GM19397 (cell line): ENCODE measurements around the gene LUC7L.

Experiments
- ATAC-seq: cut with Tn5 transposase; IDR thresholded peaks from one replicate; pipeline ENCODE4 v1.9.1; 2021; ENCODE audit warnings: mild to moderate bottlenecking, moderate library complexity; ENCODE audit not compliant: unreplicated experiment

LUC7L gene

GRCh38 chr16:149024-149660, 80.1 kb downstream of the LUC7L start:
- ATAC-seq, result no peak

- no peak for ATAC-seq
Observed at GRCh38 chr16:146646-147045, 82.6 kb downstream of the LUC7L start.

- no peak for ATAC-seq
Observed at GRCh38 chr16:144797-145252, 84.4 kb downstream of the LUC7L start.

- ATAC-seq, result no peak
Observed at GRCh38 chr16:143456-143855, 85.8 kb downstream of the LUC7L start.

GRCh38 chr16:143047-143446, 86.2 kb downstream of the LUC7L start:
- no peak for ATAC-seq

- no peak for ATAC-seq
Observed at GRCh38 chr16:142405-142967, 86.8 kb downstream of the LUC7L start.

- no peak for ATAC-seq
Observed at GRCh38 chr16:140175-140857, 88.9 kb downstream of the LUC7L start.
